Transverse colon (tissue), 4 donors: Measurements from ENCODE around the gene PCAT6. TPM values are rescaled to one million over a fixed set of nuclear protein-coding genes. Genes with fewer than 3 reads are reported as not detected.
"Not testable (repeated sequence)": the region's sequence is repeated elsewhere in the genome, so short reads cannot be mapped to it uniquely, and the experiment has no call there.

Source experiments
- DNase-seq: peaks from one replicate; pipeline ENCODE4 v3.0.0-alpha.2; 2019
- H3K27ac ChIP-seq, 4 donors: fragments of 200-600 bp; sonication (generic); 2 replicates each; pipeline ENCODE4 v1.5.1; 2016 to 2018; ENCODE audit warnings: inconsistent platforms in 4 of 4
- H3K27me3 ChIP-seq: fragments of 200-600 bp; sonication (generic); 2 replicates; pipeline ENCODE4 v1.5.1; 2017; ENCODE audit warnings: inconsistent platforms
- H3K36me3 ChIP-seq, 4 donors: fragments of 200-600 bp; sonication (generic); 2 replicates each; pipeline ENCODE4 v1.5.1; 2017 to 2019; ENCODE audit warnings: inconsistent platforms in 4 of 4
- H3K4me1 ChIP-seq, 4 donors: fragments of 200-600 bp; sonication (generic); 2 replicates each; pipeline ENCODE4 v1.5.1; 2017 to 2020; ENCODE audit warnings: inconsistent platforms in 4 of 4
- H3K4me3 ChIP-seq, 4 donors: fragments of 200-600 bp; sonication (generic); 1 replicate in 1 of 4; 2 replicates in 3 of 4; pipeline versions ENCODE4 v1.5.1 to v1.6.1; 2017 to 2019; ENCODE audit warnings: inconsistent platforms in 4 of 4
- H3K9me3 ChIP-seq, 2 donors: fragments of 200-600 bp; sonication (generic); 2 replicates each; pipeline ENCODE4 v1.5.1; 2017 to 2019; ENCODE audit warnings: inconsistent platforms in 2 of 2
- EP300 ChIP-seq: sonication (generic); formaldehyde crosslinking; IDR thresholded peaks from one replicate; pipeline ENCODE4 v1.6.1; 2017; ENCODE audit warnings: antibody characterized with exemption, low read depth
- POLR2A ChIP-seq: fragments of 450-650 bp; IDR thresholded peaks from one replicate; pipeline ENCODE4 v1.6.1; 2016; ENCODE audit warnings: antibody characterized with exemption, mild to moderate bottlenecking, moderate library complexity
- POLR2AphosphoS5 ChIP-seq, 3 donors: sonication (generic); formaldehyde crosslinking; IDR thresholded peaks; one replicate each; pipeline ENCODE4 v1.6.1; 2016; ENCODE audit warnings: antibody characterized with exemption in 3 of 3
- WGBS, 2 donors: methylation state at CpG; one replicate each; pipeline ENCODE4 v1.1.5; 2018; ENCODE audit warnings: low coverage in 1 of 2; 5-methylcytosine and 5-hydroxymethylcytosine counted together
- in situ Hi-C, 4 donors: fragments of 200-750 bp; cut with MboI; loops; one replicate each; pipeline versions ENCODE4 v1.15.0 to v1.15.1; 2017; ENCODE audit warnings: low sequenced_read_pairs in 3 of 4, low pct_ligation_motif_present in 1 of 4, low pct_unique_long_range_greater_than_20kb in 1 of 4
- intact Hi-C: fragments of 100-400 bp; cut with DNase I; formaldehyde crosslinking; loops from one replicate; pipeline ENCODE4 v1.15.1; 2023; ENCODE audit warnings: low total_unique reads
- total RNA-seq, 4 donors: library from RNA; depleted of rRNA; stranded (reverse); fragments of >200 nt; gene quantifications; one replicate each; pipeline ENCODE4 v1.1.0, GENCODE V29; 2016
- TF ChIP-seq, protein P1 (sequence below), 5 experiments: fragments of 200-600 bp in 3 of 5; fragments of 450-650 bp in 2 of 5; sonication (generic) in 3 of 5; IDR thresholded peaks; 1 replicate in 2 of 5; 2 replicates in 3 of 5; pipeline ENCODE4 v1.5.1; 2016 to 2017; ENCODE audit warnings: antibody characterized with exemption in 5 of 5, inconsistent platforms in 3 of 5, mild to moderate bottlenecking in 2 of 5, moderate library complexity in 1 of 5

Gene PCAT6
- total RNA-seq, 4 donors from 2014 or later, result not detected

DNA sequence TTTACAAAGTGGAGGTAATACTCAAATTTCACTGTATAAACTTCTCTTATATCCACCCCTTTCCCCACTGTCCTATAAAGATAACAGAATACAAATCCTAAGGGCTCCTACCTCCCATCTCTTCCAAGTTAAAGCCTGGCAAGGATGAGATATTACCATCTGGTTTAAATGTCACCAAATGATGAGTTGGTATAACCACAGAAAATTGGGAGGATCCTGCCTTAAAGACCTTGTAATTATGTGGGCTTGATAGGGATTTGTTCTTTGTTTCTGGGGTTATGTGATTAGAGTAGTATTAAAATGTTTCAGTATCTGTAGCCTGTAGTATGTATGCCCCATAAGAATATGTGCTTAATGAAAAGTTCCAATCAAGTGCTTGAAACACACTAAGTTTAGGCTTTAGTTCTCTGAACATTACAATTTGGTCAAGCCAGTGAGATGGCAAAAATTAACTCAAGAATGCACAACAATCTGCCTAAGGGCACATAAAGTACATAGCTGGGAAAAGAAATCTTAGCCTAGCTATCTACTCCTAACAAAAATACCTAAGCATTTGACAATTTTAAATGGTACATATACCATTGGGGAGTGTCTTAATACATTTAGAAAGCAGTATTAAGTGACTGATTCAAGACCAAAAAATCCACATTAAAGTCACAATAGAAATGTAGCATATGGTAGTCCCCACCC is 16.6 kb upstream of the PCAT6 start:
- no peak for DNase-seq
- TF ChIP-seq POLR2AphosphoS5 (IDR thresholded peaks at IDR 0.05) (no peak), EP300 (no peak), POLR2A (no peak)
- TF ChIP-seq, protein P1, sequence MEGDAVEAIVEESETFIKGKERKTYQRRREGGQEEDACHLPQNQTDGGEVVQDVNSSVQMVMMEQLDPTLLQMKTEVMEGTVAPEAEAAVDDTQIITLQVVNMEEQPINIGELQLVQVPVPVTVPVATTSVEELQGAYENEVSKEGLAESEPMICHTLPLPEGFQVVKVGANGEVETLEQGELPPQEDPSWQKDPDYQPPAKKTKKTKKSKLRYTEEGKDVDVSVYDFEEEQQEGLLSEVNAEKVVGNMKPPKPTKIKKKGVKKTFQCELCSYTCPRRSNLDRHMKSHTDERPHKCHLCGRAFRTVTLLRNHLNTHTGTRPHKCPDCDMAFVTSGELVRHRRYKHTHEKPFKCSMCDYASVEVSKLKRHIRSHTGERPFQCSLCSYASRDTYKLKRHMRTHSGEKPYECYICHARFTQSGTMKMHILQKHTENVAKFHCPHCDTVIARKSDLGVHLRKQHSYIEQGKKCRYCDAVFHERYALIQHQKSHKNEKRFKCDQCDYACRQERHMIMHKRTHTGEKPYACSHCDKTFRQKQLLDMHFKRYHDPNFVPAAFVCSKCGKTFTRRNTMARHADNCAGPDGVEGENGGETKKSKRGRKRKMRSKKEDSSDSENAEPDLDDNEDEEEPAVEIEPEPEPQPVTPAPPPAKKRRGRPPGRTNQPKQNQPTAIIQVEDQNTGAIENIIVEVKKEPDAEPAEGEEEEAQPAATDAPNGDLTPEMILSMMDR (IDR thresholded peaks at IDR 0.05), result no peak
- intact Hi-C loops (no loop called here), in situ Hi-C loops (no loop called here)
- H3K36me3 ChIP-seq, result no peaks in the 10 kb centered on the region
- H3K4me1 ChIP-seq, result peaks cover 14 to 75% (median 41%) of the 10 kb centered on the region in 4 donors
- no peak overlapping the region for H3K4me3 ChIP-seq
- no peak overlapping the region for H3K27ac ChIP-seq
- H3K9me3 ChIP-seq, result no peaks in the 10 kb centered on the region
- H3K27me3 ChIP-seq, result no peaks in the 10 kb centered on the region

DNA sequence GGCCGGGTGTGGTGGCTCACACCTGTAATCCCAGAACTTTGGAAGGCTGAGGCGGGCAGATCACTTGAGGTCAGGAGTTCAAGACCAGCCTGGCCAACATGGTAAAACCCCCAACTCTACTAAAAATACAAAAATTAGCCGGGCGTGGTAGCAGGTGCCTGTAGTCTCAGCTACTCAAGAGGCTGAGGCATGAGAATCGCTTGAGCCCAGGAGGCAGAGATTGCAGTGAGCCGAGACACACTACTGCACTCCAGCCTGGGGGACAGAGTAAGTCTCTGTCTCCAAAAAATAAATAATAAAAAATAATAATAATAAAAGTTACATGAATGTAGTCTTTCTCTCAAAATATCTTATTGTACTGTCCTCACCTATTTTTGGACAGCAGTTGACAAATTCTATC is 15.8 kb upstream of the PCAT6 start:
- H3K27me3 ChIP-seq, intact Hi-C loops: not testable (repeated sequence)

DNA sequence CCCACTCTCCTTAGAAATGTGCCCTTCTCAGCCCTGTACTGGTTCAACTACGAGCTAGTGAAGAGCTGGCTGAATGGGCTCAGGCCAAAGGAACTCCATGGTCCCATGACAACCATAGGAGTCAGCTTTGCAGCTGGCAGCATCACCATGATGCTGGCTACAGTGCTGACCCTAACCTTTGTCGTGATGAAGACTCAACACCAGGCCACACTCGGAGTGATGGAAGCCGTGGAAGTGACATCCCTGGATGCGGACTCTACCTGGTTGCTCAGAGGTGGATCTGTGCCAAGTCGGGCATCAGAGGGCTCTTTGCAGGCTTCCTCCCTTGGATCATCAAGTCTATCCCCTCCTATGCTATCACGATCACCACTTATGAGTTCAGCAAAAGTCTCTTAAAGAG is 14.1 kb upstream of the PCAT6 start:
- Histone ChIP-seq H3K36me3 (no peaks in the 10 kb centered on the region), H3K9me3 (no peaks in the 10 kb centered on the region), H3K4me3 (no peak overlapping the region), H3K27ac (no peak overlapping the region), H3K4me1 (peaks cover 7 to 50% (median 20%) of the 10 kb centered on the region in 4 donors), H3K27me3 (no peaks in the 10 kb centered on the region)
- no peak for DNase-seq
- in situ Hi-C loops, result no loop called here
- TF ChIP-seq POLR2AphosphoS5 (IDR thresholded peaks at IDR 0.05), result no peak
- TF ChIP-seq, protein P1 (IDR thresholded peaks at IDR 0.05), result no peak
- TF ChIP-seq EP300, result no peak
- TF ChIP-seq POLR2A, result no peak
- intact Hi-C loops, result no loop called here
- 86% methylated on average over 7 of the region's 7 CpGs; no CpG with 5 or more reads in 1 of the 2 donors for WGBS, 2 donors

More for the DNA sequence above, 15.8 kb upstream of the PCAT6 start:
- H3K9me3 ChIP-seq, H3K4me3 ChIP-seq, H3K27ac ChIP-seq, in situ Hi-C loops, DNase-seq, H3K36me3 ChIP-seq: not testable (repeated sequence)
- WGBS, 2 donors, result 53 to 60% methylated on average over 6 of the region's 6 CpGs
- H3K4me1 ChIP-seq, result peaks cover 14 to 67% (median 36%) of the 10 kb centered on the region in 4 donors

DNA sequence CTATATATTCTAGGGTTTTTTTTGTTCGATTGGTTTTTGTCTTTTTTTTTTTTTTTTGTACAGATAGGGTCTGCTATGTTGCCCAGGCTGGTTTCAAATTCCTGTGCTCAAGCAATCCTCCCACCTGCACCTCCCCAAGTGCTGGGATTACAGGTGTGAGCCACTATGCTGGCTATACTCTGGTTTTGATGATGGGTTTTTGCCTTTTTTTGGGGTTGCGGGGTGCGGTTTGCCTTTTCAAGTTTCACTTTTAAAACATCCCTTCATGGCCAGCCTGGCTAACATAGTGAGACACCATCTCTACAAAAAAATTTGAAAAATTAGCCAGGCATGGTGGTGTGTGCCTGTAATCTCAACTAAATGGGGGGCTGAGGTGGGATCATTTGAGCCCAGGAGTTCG is 12.5 kb upstream of the PCAT6 start:
- intact Hi-C loops, result no loop called here
- peaks cover 7 to 40% (median 19%) of the 10 kb centered on the region in 4 donors for H3K4me1 ChIP-seq
- H3K9me3 ChIP-seq, result no peaks in the 10 kb centered on the region
- DNase-seq, result no peak
- TF ChIP-seq, protein P1 (IDR thresholded peaks at IDR 0.05), result no peak
- no peak for TF ChIP-seq POLR2AphosphoS5 (IDR thresholded peaks at IDR 0.05)
- H3K36me3 ChIP-seq, result no peaks in the 10 kb centered on the region
- H3K27ac ChIP-seq, result no peak overlapping the region
- no peaks in the 10 kb centered on the region for H3K27me3 ChIP-seq
- in situ Hi-C loops, result no loop called here
- no peak overlapping the region for H3K4me3 ChIP-seq
- WGBS, 2 donors, result 73 to 90% methylated on average over 2 to 4 of the region's 4 CpGs
